Stimulated activated CD4-positive, alpha-beta T cell treated with anti-CD3 and anti-CD28 coated beads, Interleukin-1b, Interleukin-23, amount 100 ng/mL, for 24 hours (primary cell): ENCODE results near the gene FRMD3.

ENCODE experiments used
- DNase-seq, 4 experiments: peaks; one replicate each; pipeline ENCODE4 v3.0.0-alpha.2; 2020; ENCODE audit warnings: low read depth in 4 of 4, low spot score in 1 of 4

FRMD3 gene

DNA sequence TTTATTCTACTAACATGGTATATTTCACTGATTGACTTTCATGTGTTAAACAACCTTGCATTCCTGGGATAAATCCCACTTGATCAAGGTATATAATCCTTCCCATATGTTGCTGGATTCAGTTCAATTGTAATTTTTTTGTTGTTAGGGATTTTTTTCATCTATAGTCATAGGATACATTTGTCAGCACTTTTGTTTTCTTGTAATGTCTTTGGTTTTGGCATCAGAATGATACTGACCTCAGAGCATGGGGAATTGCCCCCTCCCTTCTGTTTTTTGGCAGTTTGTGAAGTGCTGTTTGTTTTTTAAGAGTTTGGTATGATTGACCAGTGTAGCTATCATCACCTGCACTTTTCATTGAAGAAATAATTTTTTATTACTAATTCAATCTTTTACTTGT, 298.5 kb downstream of the FRMD3 start:
- no peak for DNase-seq

- DNase-seq, result no peak
Measured at GRCh38 chr9:83238871-83239640, 299.1 kb downstream of the FRMD3 start.

DNA sequence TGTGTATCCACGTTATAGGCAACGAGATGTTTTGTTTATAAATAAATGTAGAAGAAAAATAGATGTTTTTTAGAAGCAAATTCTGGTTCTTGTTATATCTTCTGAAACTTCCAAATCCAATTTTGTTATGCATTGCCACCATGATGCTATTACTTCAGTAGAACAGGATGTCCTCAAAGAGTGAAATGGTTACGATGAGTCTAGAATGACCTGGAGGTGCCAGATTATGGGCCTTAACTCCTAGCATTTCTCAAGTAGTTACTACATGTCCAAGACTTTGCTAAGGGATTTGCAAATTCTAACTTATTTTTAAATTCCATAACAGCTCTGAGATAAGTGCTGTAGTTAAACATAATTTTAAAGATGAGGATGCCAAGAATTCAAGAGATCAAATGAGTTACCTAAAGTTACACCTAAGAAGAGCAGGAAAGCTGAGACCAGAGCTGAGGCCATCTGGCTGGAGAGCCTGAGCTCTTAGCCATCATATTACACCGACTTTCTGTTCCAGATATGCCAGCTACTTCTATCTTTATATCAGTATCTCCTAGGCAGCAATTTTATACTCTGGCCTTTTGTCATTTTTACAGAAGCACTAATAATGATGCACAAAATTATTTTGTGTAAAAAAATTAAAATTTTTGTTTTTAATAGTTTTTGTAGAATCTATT, 302.0 kb downstream of the FRMD3 start:
- DNase-seq, result no peak

- no peak for DNase-seq
Measured at GRCh38 chr9:83235526-83235925, 302.7 kb downstream of the FRMD3 start.

DNA sequence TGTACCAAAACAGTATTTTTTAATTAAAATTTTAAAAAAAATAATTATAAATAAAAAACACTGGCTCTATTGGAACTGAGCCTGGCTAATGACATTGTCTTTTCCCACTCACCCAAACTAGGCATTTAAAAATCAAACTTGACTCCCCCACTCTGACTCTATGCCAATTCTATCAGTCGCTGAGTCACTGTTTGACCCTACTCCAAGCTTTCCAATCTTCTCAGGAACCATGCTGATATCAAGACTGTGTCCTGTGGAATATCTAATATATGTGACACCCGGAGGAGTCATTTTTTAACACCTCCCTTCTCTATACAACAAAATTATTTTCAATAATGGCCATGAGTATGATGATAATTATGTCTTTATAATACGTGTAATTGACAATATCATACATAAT, 303.7 kb downstream of the FRMD3 start:
- DNase-seq, result no peak

DNA sequence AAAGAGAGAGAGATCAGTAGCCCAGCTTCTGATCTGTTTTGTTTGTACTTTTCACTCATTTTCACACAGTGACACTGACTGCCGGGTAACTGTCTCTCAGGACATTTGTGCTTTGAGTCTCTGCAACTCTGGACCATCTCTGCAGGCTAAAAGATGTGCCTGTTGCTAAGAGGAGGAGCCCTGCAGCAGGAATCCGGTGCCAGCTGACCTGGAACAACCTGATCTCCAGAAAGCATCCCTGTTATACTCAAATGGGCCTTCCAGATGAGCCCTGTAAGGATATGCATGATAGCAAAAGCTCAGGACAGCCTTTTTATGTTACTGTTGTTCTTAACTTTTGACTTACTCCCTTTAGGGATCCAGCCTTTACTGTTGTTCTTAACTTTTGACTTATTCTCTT, 304.6 kb downstream of the FRMD3 start:
- no peak for DNase-seq

DNA sequence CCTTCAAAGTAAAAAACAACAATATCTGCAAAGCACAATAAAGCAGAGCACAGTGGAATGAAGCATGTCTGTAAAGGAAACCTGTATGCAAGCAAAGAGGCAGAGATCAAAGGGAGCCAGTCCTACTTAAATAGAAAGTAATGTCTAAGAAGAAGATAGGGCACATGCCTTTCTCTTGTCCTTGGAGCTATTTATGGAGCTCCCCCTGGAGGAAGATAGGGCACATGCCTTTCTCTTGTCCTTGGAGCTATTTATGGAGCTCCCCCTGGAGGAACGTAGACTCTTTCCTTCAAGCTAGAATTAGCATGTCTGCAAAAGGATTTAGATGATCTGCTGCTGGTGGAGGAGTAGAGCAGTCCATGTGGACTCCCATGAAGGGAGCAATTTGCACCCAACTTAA, 307.2 kb downstream of the FRMD3 start:
- no peak for DNase-seq

DNA sequence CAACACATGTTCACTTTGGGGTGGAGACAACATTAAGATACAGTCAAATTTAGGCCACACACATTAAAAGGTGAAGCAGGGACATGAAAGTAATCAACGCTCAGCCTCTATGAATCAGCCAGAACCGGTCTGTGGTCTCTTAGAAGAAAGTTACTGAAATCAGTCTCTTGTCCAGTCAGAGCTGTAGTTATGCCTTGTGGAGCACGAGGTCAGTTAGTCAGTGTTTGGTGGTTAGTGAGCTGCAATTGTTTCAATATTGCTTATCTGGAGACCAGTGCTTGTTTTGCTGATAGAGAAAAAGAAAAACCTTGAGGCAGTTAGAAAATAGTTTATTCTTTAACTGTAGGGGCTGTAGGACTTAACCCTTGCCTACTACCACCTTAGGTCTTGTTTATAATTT, 317.5 kb downstream of the FRMD3 start:
- DNase-seq, result no peak

DNA sequence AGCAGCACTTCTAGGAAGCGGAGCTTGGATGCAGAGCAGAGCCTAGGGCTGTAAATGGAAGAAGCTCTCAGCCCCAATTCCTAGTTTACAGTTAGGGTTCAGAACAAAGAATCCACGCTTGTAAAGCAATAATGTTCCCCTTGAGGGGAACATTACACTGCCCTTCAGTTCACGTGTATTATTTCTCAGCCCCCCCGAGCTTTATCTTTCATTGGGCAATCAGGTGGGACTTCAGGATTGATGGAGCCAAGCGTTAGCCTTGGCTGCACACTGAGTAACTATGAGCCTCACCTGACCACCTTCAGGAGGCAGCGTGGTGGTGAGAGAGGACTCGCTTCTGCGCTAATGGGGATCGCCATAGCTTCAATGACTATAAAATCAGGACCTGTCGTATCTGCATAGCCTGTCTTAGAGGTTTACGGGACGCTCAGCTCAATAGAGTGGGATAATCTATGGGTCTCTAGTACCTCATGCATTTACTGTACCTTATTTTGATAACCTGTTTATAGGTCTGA, 318.2 kb downstream of the FRMD3 start:
- no peak for DNase-seq

- DNase-seq, result no peak
Measured at GRCh38 chr9:83219154-83219923, 318.9 kb downstream of the FRMD3 start.

DNA sequence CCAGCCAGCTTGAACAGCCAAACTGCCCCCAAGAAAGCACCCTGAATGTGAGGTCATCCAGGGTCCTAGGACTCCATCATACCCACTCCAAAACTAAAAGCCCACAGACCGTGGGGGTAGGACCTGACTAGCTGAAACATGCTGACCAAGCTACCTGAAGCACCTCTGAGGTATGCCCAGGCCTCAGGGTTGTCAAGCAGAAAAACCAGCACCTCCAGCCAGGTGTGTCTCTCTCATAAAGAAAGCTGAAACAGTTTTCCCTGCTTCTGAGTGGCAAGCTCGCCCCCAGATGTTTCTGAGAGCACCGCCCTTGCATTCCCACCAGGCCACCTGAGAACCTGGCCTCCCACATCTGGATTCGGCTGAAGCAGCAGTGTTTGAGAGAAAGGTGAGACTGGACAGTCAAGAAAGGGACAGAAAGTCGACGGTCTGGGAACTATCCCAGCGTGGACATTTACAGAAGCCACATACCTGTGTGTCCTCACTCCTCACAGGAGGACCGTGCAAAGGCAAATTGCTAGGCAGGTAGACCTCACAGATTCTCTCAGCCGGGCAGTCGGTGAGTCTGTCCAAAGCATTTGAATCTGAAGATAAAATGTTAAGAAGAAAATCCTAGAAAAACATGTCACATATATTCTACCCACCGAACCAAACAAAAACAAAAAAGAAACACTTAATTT, 319.6 kb downstream of the FRMD3 start:
- no peak for DNase-seq

GRCh38 chr9:83209188-83209731, 328.9 kb downstream of the FRMD3 start:
- no peak for DNase-seq

DNA sequence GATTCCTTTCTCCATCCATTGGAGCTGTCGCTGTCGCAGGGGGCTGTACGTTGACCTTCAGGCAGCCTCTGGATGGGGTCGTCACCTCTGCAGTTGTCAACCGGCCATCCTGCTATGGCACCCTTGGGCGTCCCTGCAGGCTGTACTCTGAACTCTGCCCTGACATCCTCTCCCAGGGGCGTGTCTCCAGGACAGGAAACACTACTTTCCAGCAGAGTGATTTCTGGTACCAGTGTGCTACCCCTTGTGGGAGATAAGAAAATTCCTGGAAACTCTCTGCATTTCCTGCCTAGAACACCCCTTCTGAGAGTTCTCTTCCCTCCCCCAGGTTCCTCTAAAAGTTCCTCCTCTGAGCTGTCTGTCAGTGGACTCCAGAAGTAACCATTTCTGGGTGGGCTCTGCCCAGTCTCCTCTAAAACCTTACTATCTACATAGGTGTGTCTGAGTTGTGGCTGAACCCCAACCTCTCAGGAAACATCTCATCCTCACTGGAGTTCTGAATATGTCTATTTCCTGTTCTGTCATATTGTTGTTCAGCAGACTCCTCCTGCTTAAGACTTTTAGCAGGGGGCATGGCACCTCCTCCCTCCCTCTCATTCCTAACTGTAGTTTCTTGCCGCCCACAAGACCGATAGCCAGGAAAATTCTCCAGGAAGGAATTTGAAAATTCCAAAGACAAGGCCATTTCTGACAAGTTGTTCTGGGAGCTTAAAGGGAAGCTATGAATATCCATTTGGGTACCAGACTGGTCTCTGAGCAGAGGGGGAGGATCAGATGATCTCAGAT, 329.9 kb downstream of the FRMD3 start:
- DNase-seq, result no peak

- DNase-seq, result no peak
Measured at GRCh38 chr9:83204047-83204446, 334.2 kb downstream of the FRMD3 start.

GRCh38 chr9:83200531-83200930, 337.7 kb downstream of the FRMD3 start:
- DNase-seq, result no peak

GRCh38 chr9:83199832-83200231, 338.4 kb downstream of the FRMD3 start:
- no peak for DNase-seq

DNA sequence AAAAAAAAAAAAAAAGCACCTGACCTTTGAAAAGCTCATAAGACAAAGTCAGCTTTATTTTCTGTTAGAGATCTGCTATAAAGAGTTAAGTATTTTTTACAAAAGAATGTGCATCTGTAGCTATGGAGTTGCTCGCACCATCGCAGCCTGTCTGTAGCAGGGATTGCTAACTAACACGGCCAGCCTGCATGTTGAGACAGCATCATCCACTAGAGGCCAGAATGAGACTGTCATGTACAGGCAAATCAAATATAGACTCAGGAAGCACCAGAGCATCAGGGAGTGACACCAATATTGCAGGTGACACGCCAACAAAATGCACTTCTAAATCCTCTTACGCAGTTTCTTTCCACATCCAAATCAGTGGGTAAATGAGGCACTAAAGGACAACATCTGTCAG, 339.0 kb downstream of the FRMD3 start:
- DNase-seq, result no peak

GRCh38 chr9:83198371-83198770, 339.8 kb downstream of the FRMD3 start:
- DNase-seq, result no peak

DNA sequence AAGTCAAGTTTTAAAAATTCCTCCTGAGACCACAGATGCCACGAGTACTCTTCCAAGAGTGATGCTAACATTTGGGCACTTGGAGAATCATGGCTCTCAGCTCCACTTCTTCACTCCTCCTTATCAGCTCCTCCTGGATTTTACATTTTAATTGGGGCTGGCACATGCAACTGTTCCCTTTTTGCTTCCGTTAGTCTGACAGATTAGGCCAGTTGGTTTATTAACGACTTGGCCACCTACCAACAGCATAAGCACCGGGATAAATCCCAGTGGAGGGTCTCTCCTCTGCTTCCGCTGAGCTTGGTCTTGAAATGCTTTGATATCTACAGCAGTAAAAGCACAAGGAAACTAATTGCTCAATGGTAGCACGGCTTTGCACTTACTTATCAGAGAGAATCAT, 340.6 kb downstream of the FRMD3 start:
- no peak for DNase-seq

DNA sequence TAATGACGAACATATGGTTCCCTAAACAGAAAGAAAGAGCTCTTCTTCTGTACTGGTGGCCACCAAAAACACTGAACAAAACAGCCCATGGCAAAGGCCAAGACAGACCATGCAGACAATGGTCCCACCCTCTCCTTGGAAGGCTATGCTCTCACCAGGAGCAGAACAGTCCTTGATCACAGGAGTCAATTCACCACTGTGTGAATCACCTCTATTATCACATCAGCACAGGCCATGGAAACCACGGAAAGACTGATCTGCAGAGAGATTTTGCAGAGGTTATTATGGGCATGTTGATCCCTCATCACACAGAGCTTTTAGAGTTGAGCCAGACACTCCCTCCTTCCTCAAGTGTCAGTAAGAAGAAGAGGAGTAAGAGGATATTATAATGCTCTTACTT, 341.3 kb downstream of the FRMD3 start:
- no peak for DNase-seq
